SH-SY5Y (cell line): ENCODE results near the gene CFAP126.

ENCODE experiments used
- GATA2 ChIP-seq: IDR thresholded peaks from 2 replicates; pipeline ENCODE4 v1.6.1; 2011; ENCODE audit warnings: mild to moderate bottlenecking, low read depth, low read length
- GATA3 ChIP-seq: IDR thresholded peaks from 2 replicates; pipeline ENCODE4 v1.6.1; 2011; ENCODE audit warnings: low read depth, mild to moderate bottlenecking, low read length, moderate library complexity

DNA sequence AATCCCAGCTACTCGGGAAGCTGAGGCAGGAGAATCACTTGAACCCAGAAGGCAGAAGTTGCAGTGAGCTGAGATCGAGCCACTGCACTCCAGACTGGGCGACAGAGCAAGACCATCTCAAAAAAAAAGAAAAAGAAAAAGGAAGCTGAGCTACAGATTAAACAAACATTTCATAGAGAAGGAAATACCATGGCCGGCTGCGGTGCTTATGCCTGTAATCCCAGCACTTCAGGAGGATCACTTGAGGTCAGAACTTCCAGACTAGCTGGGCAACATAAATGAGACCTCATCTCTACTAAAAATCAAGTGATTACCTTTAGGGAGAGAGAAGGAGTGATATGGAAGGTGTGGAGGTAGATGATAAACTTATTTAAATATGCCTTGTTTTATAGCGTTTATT is 14.0 kb upstream of the CFAP126 start:
- TF ChIP-seq GATA2 (no peak), GATA3 (no peak)
